K562 treated with DMSO at 1 percent for 4 hours (cell line): ENCODE data around the gene MCUR1. TPM values are rescaled to one million over a fixed set of nuclear protein-coding genes. Genes with fewer than 3 reads are reported as not detected.

Source experiments
- total RNA-seq: library from RNA; unstranded; fragments of 300-600 nt; gene quantifications from 2 replicates; pipeline ENCODE4 v1.2.3, GENCODE V29; 2022; ENCODE audit not compliant: insufficient read depth

MCUR1 gene, protein sequence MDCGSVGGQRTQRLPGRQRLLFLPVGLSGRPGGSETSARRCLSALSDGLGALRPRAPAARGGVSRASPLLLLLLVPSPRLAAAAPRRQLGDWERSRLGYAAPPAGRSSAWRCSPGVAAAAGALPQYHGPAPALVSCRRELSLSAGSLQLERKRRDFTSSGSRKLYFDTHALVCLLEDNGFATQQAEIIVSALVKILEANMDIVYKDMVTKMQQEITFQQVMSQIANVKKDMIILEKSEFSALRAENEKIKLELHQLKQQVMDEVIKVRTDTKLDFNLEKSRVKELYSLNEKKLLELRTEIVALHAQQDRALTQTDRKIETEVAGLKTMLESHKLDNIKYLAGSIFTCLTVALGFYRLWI
- 19.6 and 21.2 TPM in 2 replicates for total RNA-seq

DNA sequence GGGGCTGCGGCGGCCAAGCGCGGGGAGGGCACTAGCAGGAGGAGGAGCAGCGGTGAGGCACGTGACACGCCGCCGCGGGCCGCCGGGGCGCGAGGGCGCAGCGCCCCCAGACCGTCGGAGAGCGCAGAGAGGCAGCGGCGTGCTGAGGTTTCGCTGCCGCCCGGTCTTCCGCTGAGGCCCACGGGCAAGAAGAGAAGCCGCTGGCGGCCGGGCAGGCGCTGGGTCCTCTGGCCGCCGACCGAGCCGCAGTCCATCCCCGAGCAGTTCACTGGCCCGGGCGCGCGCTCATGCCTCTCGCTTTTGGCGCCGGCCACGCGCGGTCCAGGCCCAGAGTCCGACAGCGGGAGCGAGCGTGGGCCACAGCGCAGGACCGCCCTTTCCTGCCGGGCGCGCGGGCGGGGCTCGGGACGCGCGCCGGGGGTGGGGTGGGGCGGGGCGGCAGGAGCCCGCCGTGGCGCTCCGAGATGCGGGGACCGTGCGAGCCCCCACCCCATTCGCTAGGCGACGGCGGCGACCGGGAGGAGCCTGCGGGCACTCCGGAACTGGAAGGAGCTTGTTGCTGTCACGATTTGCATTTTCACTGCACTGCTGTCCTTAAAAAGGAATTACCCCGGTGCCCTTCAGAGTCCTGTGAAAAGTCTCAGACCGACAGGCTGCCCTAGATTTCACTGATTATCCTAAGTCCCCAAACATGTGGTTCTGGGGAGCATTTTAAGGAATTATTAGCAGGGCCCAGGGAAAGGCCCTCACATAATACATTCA, at the start of gene MCUR1:
MCUR1 (minus strand) TSS at position 382 of the 762 bp plus-strand sequence; CDS start at position 254, 128 bp downstream.

Other genes with a start within 250 kb of the MCUR1 start
- 5.7 and 5.9 TPM in 2 replicates for gene SIRT5, start 240.0 kb downstream of the MCUR1 start, total RNA-seq
- gene NOL7, start 199.2 kb downstream of the MCUR1 start, total RNA-seq: 104 and 115 TPM in 2 replicates
- 60.1 and 68.3 TPM in 2 replicates for gene RANBP9, start 102.7 kb downstream of the MCUR1 start, total RNA-seq
- gene RNF182, start 110.4 kb upstream of the MCUR1 start, total RNA-seq: 6.1 and 10.7 TPM in 2 replicates